HCT116 (cell line): Measurements from ENCODE around the gene OXGR1. TPM values are rescaled to one million over a fixed set of nuclear protein-coding genes. Genes with fewer than 3 reads are reported as not detected.

ENCODE experiments used
- ATAC-seq: fragments of 200-7000 bp; cut with Tn5 transposase; 2 replicates; pipeline ENCODE4 v1.9.1; 2020; ENCODE audit warnings: mild to moderate bottlenecking, moderate library complexity
- BruUV-seq: library from RNA; stranded (reverse); fragments of 400-500 nt; replicated peaks from 2 replicates; lab custom pipeline; 2021; lab: Mats Ljungman, UMichigan
- CTCF ChIA-PET: fragments of 300-600 bp; sonication (Branson Sonifier 250); formaldehyde crosslinking; loops from one replicate; lab custom pipeline; 2021; ENCODE audit warnings: antibody characterized with exemption; lab: Charles Lee
- POLR2A ChIA-PET: fragments of 300-600, 350-600 bp; sonication (Branson Sonifier 250); formaldehyde crosslinking; loops from one replicate; lab custom pipeline; 2021; ENCODE audit warnings: antibody characterized with exemption; lab: Charles Lee
- RAD21 ChIA-PET, 2 experiments: fragments of 300-600 bp; sonication (Branson Sonifier 250); formaldehyde crosslinking; loops; one replicate each; lab custom pipeline; 2023; ENCODE audit warnings: low total read pairs in 2 of 2; ENCODE audit not compliant: uncharacterized antibody in 2 of 2, unreplicated experiment in 2 of 2, low non-redundant PET in 1 of 2; lab: Charles Lee
- DNase-seq: peaks from one replicate; pipeline ENCODE4 v3.0.0-alpha.2; 2010; ENCODE audit warnings: low read depth, low spot score
- H2AFZ ChIP-seq: fragments of 200-600 bp; shearing (Covaris generic), sonication (generic); 2 replicates; pipeline ENCODE4 v1.6.1; 2017; ENCODE audit warnings: low read depth, mixed run types, mixed read lengths, antibody characterized with exemption, low read length; ENCODE audit not compliant: poor library complexity, severe bottlenecking
- H3K27ac ChIP-seq: 2 replicates; pipeline ENCODE4 v1.5.1; 2012; ENCODE audit warnings: low read depth, low read length
- H3K27me3 ChIP-seq: fragments of 200-600 bp; sonication (generic); 2 replicates; pipeline ENCODE4 v1.6.1; 2016; ENCODE audit warnings: mixed run types, low read length, mixed read lengths; ENCODE audit not compliant: insufficient read depth
- H3K36me3 ChIP-seq, 2 experiments: fragments of 200-500 bp in 1 of 2; fragments of 200-600 bp in 1 of 2; sonication (Bioruptor generic) in 1 of 2; sonication (generic) in 1 of 2; 2 replicates each; pipeline versions ENCODE4 v1.5.1 to v1.6.1; 2014 to 2016; ENCODE audit warnings: low read length in 2 of 2, inconsistent platforms in 1 of 2, mixed read lengths in 1 of 2, mixed run types in 1 of 2; ENCODE audit not compliant: insufficient read depth in 2 of 2, control insufficient read depth in 1 of 2
- H3K4me1 ChIP-seq, 2 experiments: fragments of 200-600 bp in 1 of 2; sonication (generic) in 1 of 2; 2 replicates each; pipeline versions ENCODE4 v1.5.1 to v1.6.1; 2012 to 2017; ENCODE audit warnings: low read length in 2 of 2, inconsistent platforms in 1 of 2, mild to moderate bottlenecking in 1 of 2, mixed read lengths in 1 of 2, mixed run types in 1 of 2, moderate library complexity in 1 of 2; ENCODE audit not compliant: insufficient read depth in 2 of 2, control insufficient read depth in 1 of 2
- H3K4me2 ChIP-seq: fragments of 200-600 bp; sonication (generic); 2 replicates; pipeline ENCODE4 v1.6.1; 2017; ENCODE audit warnings: mixed run types, low read length, mixed read lengths
- H3K4me3 ChIP-seq, 2 experiments: fragments of 200-600 bp in 1 of 2; sonication (generic) in 1 of 2; replicated peaks in 1 of 2; 2 replicates each; pipeline ENCODE4 v1.5.1; 2011 to 2016; ENCODE audit warnings: low read length in 2 of 2, control low read depth in 1 of 2, low read depth in 1 of 2, mild to moderate bottlenecking in 1 of 2, mixed read lengths in 1 of 2, mixed run types in 1 of 2
- H3K79me2 ChIP-seq: fragments of 200-600 bp; sonication (generic); 2 replicates; pipeline ENCODE4 v1.6.1; 2017; ENCODE audit warnings: mild to moderate bottlenecking, mixed run types, low read length, moderate library complexity, mixed read lengths; ENCODE audit not compliant: insufficient read depth
- H3K9ac ChIP-seq: fragments of 200-600 bp; sonication (generic); 2 replicates; pipeline ENCODE4 v1.6.1; 2016; ENCODE audit warnings: low read length, mixed read lengths
- H3K9me2 ChIP-seq: fragments of 200-600 bp; sonication (generic), shearing (Covaris generic); 2 replicates; pipeline ENCODE4 v1.6.1; 2017; ENCODE audit warnings: mixed run types, mild to moderate bottlenecking, moderate library complexity; ENCODE audit not compliant: insufficient read depth
- H3K9me3 ChIP-seq, 2 experiments: fragments of 200-500 bp in 1 of 2; fragments of 200-600 bp in 1 of 2; sonication (Bioruptor generic) in 1 of 2; sonication (generic) in 1 of 2; 2 replicates each; pipeline ENCODE4 v1.6.1; 2014 to 2017; ENCODE audit warnings: low read length in 2 of 2, mixed read lengths in 2 of 2, inconsistent platforms in 1 of 2, low read depth in 1 of 2, mild to moderate bottlenecking in 1 of 2, mixed run types in 1 of 2, moderate library complexity in 1 of 2; ENCODE audit not compliant: control insufficient read depth in 1 of 2, insufficient read depth in 1 of 2
- H4K20me1 ChIP-seq: fragments of 200-600 bp; sonication (generic), shearing (Covaris generic); 2 replicates; pipeline ENCODE4 v1.6.1; 2017; ENCODE audit warnings: mixed run types, mild to moderate bottlenecking, moderate library complexity; ENCODE audit not compliant: insufficient read depth
- CBX3 ChIP-seq: IDR thresholded peaks from 2 replicates; pipeline ENCODE4 v1.6.1; 2012; ENCODE audit warnings: low read depth
- CTCF ChIP-seq, 3 experiments: fragments of 200-600 bp in 1 of 3; sonication (generic) in 1 of 3; IDR thresholded peaks in 2 of 3; conservative IDR thresholded peaks in 1 of 3; 2 replicates each; pipeline ENCODE4 v1.5.1; 2012 to 2017; ENCODE audit warnings: low read depth in 2 of 3, low read length in 2 of 3, antibody characterized with exemption in 1 of 3, borderline replicate concordance in 1 of 3, control low read depth in 1 of 3, mild to moderate bottlenecking in 1 of 3, mixed read lengths in 1 of 3, mixed run types in 1 of 3, moderate library complexity in 1 of 3; ENCODE audit not compliant: insufficient read depth in 1 of 3
- EGR1 ChIP-seq: IDR thresholded peaks from 2 replicates; pipeline ENCODE4 v1.6.1; 2012; ENCODE audit warnings: low read depth
- FOSL1 ChIP-seq: IDR thresholded peaks from 2 replicates; pipeline ENCODE4 v1.6.1; 2012; ENCODE audit warnings: low read depth
- JUND ChIP-seq: IDR thresholded peaks from 2 replicates; pipeline ENCODE4 v1.6.1; 2012
- MAX ChIP-seq: IDR thresholded peaks from 2 replicates; pipeline ENCODE4 v1.6.1; 2012
- SP1 ChIP-seq: IDR thresholded peaks from 2 replicates; pipeline ENCODE4 v1.6.1; 2012; ENCODE audit warnings: low read depth
- YY1 ChIP-seq: IDR thresholded peaks from 2 replicates; pipeline ENCODE4 v1.6.1; 2011; ENCODE audit warnings: low read length, low read depth, moderate library complexity, mild to moderate bottlenecking; ENCODE audit not compliant: insufficient replicate concordance; ENCODE audit errors: extremely low read depth
- ZFX ChIP-seq: fragments of 450-650 bp; IDR thresholded peaks from 2 replicates; pipeline ENCODE4 v1.6.1; 2017
- intact Hi-C: fragments of 100-400 bp; cut with micrococcal nuclease; formaldehyde crosslinking; loops from 2 replicates; pipeline ENCODE4 v1.10.0; 2022
- total RNA-seq: library from RNA; stranded (reverse); gene quantifications from one replicate; pipeline ENCODE4 v1.2.1, GENCODE V29; 2021; ENCODE audit not compliant: unreplicated experiment

Gene OXGR1
- total RNA-seq, 1 experiment from 2014 or later = not detected

- Histone ChIP-seq H3K9me3 (no peaks in the 10 kb centered on the region), H3K9me2 (no peaks in the 10 kb centered on the region), H3K27ac (no peak overlapping the region), H4K20me1 (no peaks in the 10 kb centered on the region), H3K36me3 (no peaks in the 10 kb centered on the region), H2AFZ (no peak overlapping the region), H3K4me2 (no peak overlapping the region), H3K9ac (no peak overlapping the region), H3K79me2 (no peaks in the 10 kb centered on the region), H3K4me1 (peaks cover 0 to 4% of the 10 kb centered on the region in 2 experiments; a peak in 1 of 4 replicates), H3K27me3 (no peaks in the 10 kb centered on the region), H3K4me3 (no peak overlapping the region)
- DNase-seq (no peak), ATAC-seq (no peak)
- ChIA-PET POLR2A (no interaction called here), CTCF (interaction anchor here (1.3 kb wide), 1 partner anchor 30 kb away, joined by 4 read pairs; no protein-coding TSS in a partner anchor), RAD21 (no interaction called here)
- TF ChIP-seq SP1 = no peak
- no peak for TF ChIP-seq CBX3
- no peak for TF ChIP-seq YY1
- TF ChIP-seq FOSL1 = no peak
- no peak for TF ChIP-seq ZFX
- no peak for TF ChIP-seq CTCF (IDR thresholded peaks at IDR 0.05 in 2 of 3, conservative IDR thresholded peaks at IDR 0.05 in 1 of 3; ENCODE audit: borderline replicate concordance in 1 of 3, insufficient read depth in 1 of 3, low read depth in 2 of 3, low read length in 2 of 3)
- no peak for TF ChIP-seq MAX
- no peak for TF ChIP-seq JUND
- TF ChIP-seq EGR1 = no peak
- intact Hi-C loops = loop anchor here (5.0 to 10.0 kb wide), 2 partner anchors 486 to 553 kb away; no protein-coding TSS in a partner anchor
- no TSS peak for BruUV-seq
Observed at GRCh38 chr13:97019236-97019635, 25.0 kb upstream of the OXGR1 start.
